H9 (cell line): ENCODE data around the gene SUN1. TPM values are rescaled to one million over a fixed set of nuclear protein-coding genes. Genes with fewer than 3 reads are reported as not detected.

Experiments
- DNase-seq: peaks from one replicate; pipeline ENCODE4 v3.0.0-alpha.2; 2017
- H2AFZ ChIP-seq: one replicate; pipeline ENCODE4 v1.6.1; 2013; ENCODE audit warnings: mild to moderate bottlenecking, low read length, control low read depth, moderate library complexity
- H2AK5ac ChIP-seq: 2 replicates; pipeline ENCODE4 v1.6.1; 2013; ENCODE audit warnings: low read length, control low read depth, mixed read lengths; ENCODE audit not compliant: insufficient read length
- H2BK120ac ChIP-seq: one replicate; pipeline ENCODE4 v1.6.1; 2013; ENCODE audit warnings: low read depth, mild to moderate bottlenecking, low read length, control low read depth, inconsistent platforms; ENCODE audit not compliant: poor library complexity, severe bottlenecking
- H2BK12ac ChIP-seq: 2 replicates; pipeline ENCODE4 v1.6.1; 2013; ENCODE audit warnings: low read length, control low read depth, mixed read lengths, low read depth; ENCODE audit not compliant: insufficient read length
- H2BK15ac ChIP-seq: 2 replicates; pipeline ENCODE4 v1.6.1; 2013; ENCODE audit warnings: low read depth, low read length, control low read depth
- H2BK20ac ChIP-seq: one replicate; pipeline ENCODE4 v1.6.1; 2013; ENCODE audit warnings: low read depth, mild to moderate bottlenecking, low read length, control low read depth, inconsistent platforms; ENCODE audit not compliant: poor library complexity, severe bottlenecking
- H2BK5ac ChIP-seq: 2 replicates; pipeline ENCODE4 v1.6.1; 2013; ENCODE audit warnings: low read length, control low read depth, mixed read lengths; ENCODE audit not compliant: insufficient read length
- H3K14ac ChIP-seq: 2 replicates; pipeline ENCODE4 v1.6.1; 2013; ENCODE audit warnings: low read length, control low read depth; ENCODE audit not compliant: insufficient read depth
- H3K18ac ChIP-seq: 2 replicates; pipeline ENCODE4 v1.6.1; 2013; ENCODE audit warnings: low read depth, mild to moderate bottlenecking, mixed read lengths, low read length, control low read depth; ENCODE audit not compliant: insufficient read length
- H3K23ac ChIP-seq: 2 replicates; pipeline ENCODE4 v1.6.1; 2013; ENCODE audit warnings: low read length, control low read depth, mixed read lengths, low read depth; ENCODE audit not compliant: insufficient read length
- H3K23me2 ChIP-seq: 2 replicates; pipeline ENCODE4 v1.6.1; 2013; ENCODE audit warnings: low read depth, mild to moderate bottlenecking, mixed read lengths, low read length, control low read depth; ENCODE audit not compliant: insufficient read length, poor library complexity, severe bottlenecking
- H3K27ac ChIP-seq: 2 replicates; pipeline ENCODE4 v1.5.1; 2013; ENCODE audit warnings: low read length, control low read depth, mixed read lengths, low read depth; ENCODE audit not compliant: insufficient read length
- H3K27me3 ChIP-seq: 2 replicates; pipeline ENCODE4 v1.6.1; 2013; ENCODE audit warnings: low read length, control low read depth, inconsistent platforms; ENCODE audit not compliant: insufficient read depth
- H3K4ac ChIP-seq: 2 replicates; pipeline ENCODE4 v1.6.1; 2013; ENCODE audit warnings: low read depth, mild to moderate bottlenecking, control low read depth, inconsistent platforms, low read length, moderate library complexity
- H3K4me1 ChIP-seq: 2 replicates; pipeline ENCODE4 v1.6.1; 2013; ENCODE audit warnings: low read length, control low read depth, inconsistent platforms; ENCODE audit not compliant: insufficient read depth
- H3K4me2 ChIP-seq: 2 replicates; pipeline ENCODE4 v1.6.1; 2013; ENCODE audit warnings: low read length, control low read depth, mixed read lengths; ENCODE audit not compliant: insufficient read length, insufficient read depth
- H3K56ac ChIP-seq: 2 replicates; pipeline ENCODE4 v1.6.1; 2013; ENCODE audit warnings: low read depth, mild to moderate bottlenecking, mixed read lengths, low read length, control low read depth; ENCODE audit not compliant: insufficient read length
- H3K79me1 ChIP-seq: 2 replicates; pipeline ENCODE4 v1.6.1; 2013; ENCODE audit warnings: low read depth, mild to moderate bottlenecking, moderate library complexity, low read length, control low read depth, inconsistent platforms; ENCODE audit not compliant: insufficient read depth, poor library complexity, severe bottlenecking
- H3K79me2 ChIP-seq: 2 replicates; pipeline ENCODE4 v1.6.1; 2013; ENCODE audit warnings: low read length, control low read depth, inconsistent platforms; ENCODE audit not compliant: insufficient read depth
- H3K9ac ChIP-seq: 2 replicates; pipeline ENCODE4 v1.6.1; 2013; ENCODE audit warnings: low read length, control low read depth, mixed read lengths; ENCODE audit not compliant: insufficient read length; ENCODE audit errors: extremely low read depth
- H3K9me3 ChIP-seq: one replicate; pipeline ENCODE4 v1.6.1; 2013; ENCODE audit warnings: low read depth, low read length, inconsistent platforms; ENCODE audit not compliant: control insufficient read depth
- H3T11ph ChIP-seq: one replicate; pipeline ENCODE4 v1.6.1; 2013; ENCODE audit warnings: mild to moderate bottlenecking, low read length, control low read depth, inconsistent platforms
- H4K20me1 ChIP-seq: one replicate; pipeline ENCODE4 v1.6.1; 2013; ENCODE audit not compliant: control insufficient read depth, insufficient read length, insufficient read depth
- H4K5ac ChIP-seq: 2 replicates; pipeline ENCODE4 v1.6.1; 2013; ENCODE audit warnings: low read depth, mild to moderate bottlenecking, mixed read lengths, low read length, control low read depth; ENCODE audit not compliant: insufficient read length
- H4K8ac ChIP-seq: replicated peaks from 2 replicates; pipeline ENCODE4 v1.6.1; 2013; ENCODE audit warnings: low read length, control low read depth, mixed read lengths, low read depth; ENCODE audit not compliant: insufficient read length
- H4K91ac ChIP-seq: 2 replicates; pipeline ENCODE4 v1.6.1; 2013; ENCODE audit warnings: low read depth, mild to moderate bottlenecking, moderate library complexity, mixed read lengths, low read length, control low read depth; ENCODE audit not compliant: insufficient read length
- H3K27ac Mint-ChIP-seq, 3 experiments: 2 replicates in 2 of 3; 3 replicates in 1 of 3; pipeline ENCODE4 v1.8.0; 2020 to 2021; ENCODE audit warnings: mixed read lengths in 3 of 3, mild to moderate bottlenecking in 1 of 3, moderate library complexity in 1 of 3
- H3K27me3 Mint-ChIP-seq: 2 replicates; pipeline ENCODE4 v1.8.0; 2021; ENCODE audit warnings: low read depth, mild to moderate bottlenecking, moderate library complexity, mixed read lengths
- H3K36me3 Mint-ChIP-seq, 3 experiments: 2 replicates in 2 of 3; 3 replicates in 1 of 3; pipeline ENCODE4 v1.8.0; 2020 to 2021; ENCODE audit warnings: low read depth in 3 of 3, mixed read lengths in 3 of 3; ENCODE audit not compliant: insufficient read depth in 1 of 3
- H3K4me1 Mint-ChIP-seq, 2 experiments: 2 replicates each; pipeline ENCODE4 v1.8.0; 2020; ENCODE audit warnings: mixed read lengths in 2 of 2
- H3K4me3 Mint-ChIP-seq, 2 experiments: 2 replicates in 1 of 2; 3 replicates in 1 of 2; pipeline ENCODE4 v1.8.0; 2020 to 2021; ENCODE audit warnings: mild to moderate bottlenecking in 2 of 2, mixed read lengths in 2 of 2, moderate library complexity in 1 of 2
- H3K9me3 Mint-ChIP-seq, 2 experiments: 2 replicates in 1 of 2; 3 replicates in 1 of 2; pipeline ENCODE4 v1.8.0; 2020; ENCODE audit warnings: mild to moderate bottlenecking in 2 of 2, mixed read lengths in 2 of 2, moderate library complexity in 1 of 2
- WGBS: extraction: QIAGEN DNeasy Blood & Tissue Kit; methylation state at CpG from one replicate; pipeline ENCODE4 v1.1.7; 2013; ENCODE audit warnings: missing lambda C conversion rate, low lambda C conversion rate, mixed read lengths; ENCODE audit not compliant: insufficient read length; ENCODE audit errors: extremely low coverage; 5-methylcytosine and 5-hydroxymethylcytosine counted together
- total RNA-seq: library from RNA; stranded (reverse); gene quantifications from 2 replicates; pipeline ENCODE4 v1.2.1, GENCODE V29; 2021
- TF ChIP-seq, protein P1 (sequence below): fragments of 200-600 bp; sonication (generic); conservative IDR thresholded peaks from 3 replicates; pipeline ENCODE4 v1.8.0; 2021; ENCODE audit warnings: antibody characterized with exemption, mild to moderate bottlenecking

SUN1 gene
- total RNA-seq, 1 experiment from 2014 or later, result 118 TPM

DNA sequence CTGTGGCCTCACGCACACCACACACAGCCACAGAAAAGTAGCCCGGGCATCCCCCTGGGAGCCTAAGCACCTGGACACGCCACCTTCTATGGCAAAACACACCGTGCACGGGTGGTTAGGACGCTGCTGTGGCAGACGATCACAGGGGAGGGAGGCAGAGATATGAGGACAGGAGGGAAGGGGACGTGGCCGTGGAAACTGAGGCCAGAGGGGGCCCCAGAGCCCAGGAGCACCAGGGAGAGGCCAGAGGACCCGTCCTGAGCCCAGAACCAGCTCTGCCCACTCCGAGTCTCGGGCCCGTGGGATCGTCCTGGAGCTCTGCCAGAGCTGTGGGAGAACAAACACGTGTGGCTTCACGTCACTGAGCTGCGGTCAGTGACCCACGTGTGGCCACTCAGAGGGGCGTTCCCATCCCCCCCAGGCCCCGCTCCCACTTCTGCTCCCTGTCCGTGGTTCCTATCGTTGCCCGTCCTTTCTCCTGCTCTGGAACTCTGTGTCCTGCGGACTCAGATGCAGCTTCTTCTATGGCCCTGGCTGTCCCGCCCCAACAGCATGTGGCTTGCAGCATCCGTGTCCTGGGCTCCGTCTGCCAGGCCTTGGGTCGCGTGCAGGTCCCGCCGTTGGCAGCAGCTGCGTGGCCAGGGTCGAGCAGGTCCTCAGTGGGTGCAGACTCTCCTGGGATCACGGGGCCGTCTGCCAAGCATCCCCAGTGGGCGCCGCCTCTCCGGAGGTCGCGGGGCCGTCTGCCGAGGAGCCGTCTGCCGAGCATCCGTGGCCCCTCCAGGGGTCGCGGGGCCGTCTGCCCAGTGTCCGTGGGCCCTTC, 75.1 kb downstream of the SUN1 start:
- Mint-ChIP-seq H3K36me3 (no peaks in the 10 kb centered on the region), H3K27ac (no peak overlapping the region), H3K9me3 (no peaks in the 10 kb centered on the region; a peak in 1 of 5 replicates), H3K4me3 (no peak overlapping the region), H3K27me3 (peaks cover 31% of the 10 kb centered on the region), H3K4me1 (0 out of 4 replicates have a peak, but pooled peaks cover 0 to 5% of the 10 kb centered on the region in 2 experiments)
- Histone ChIP-seq H3K4me1 (no peaks in the 10 kb centered on the region; the same call in 1 of the 2 replicates), H3K27me3 (no peaks in the 10 kb centered on the region; the same call in 1 of the 2 replicates), H3K18ac (no peak overlapping the region), H2BK20ac (no peak overlapping the region), H4K20me1 (no peaks in the 10 kb centered on the region), H3K56ac (no peak overlapping the region), H3K23ac (no peak overlapping the region), H4K91ac (no peak overlapping the region), H2BK120ac (no peak overlapping the region), H2BK15ac (no peak overlapping the region), H3T11ph (no peak overlapping the region), H3K14ac (no peak overlapping the region), H2AFZ (no peak overlapping the region), H2BK5ac (no peak overlapping the region), H4K8ac (no peak overlapping the region), H3K9ac (no peak overlapping the region), H3K79me2 (no peaks in the 10 kb centered on the region), H4K5ac (no peak overlapping the region), H3K9me3 (no peaks in the 10 kb centered on the region), H3K4ac (no peak overlapping the region), H3K27ac (no peak overlapping the region), H3K79me1 (no peaks in the 10 kb centered on the region), H3K23me2 (peaks cover 3% of the 10 kb centered on the region), H2AK5ac (no peak overlapping the region), H2BK12ac (no peak overlapping the region), H3K4me2 (no peak overlapping the region)
- no CpG with 5 or more reads among the region's 49 CpGs for WGBS
- no peak for DNase-seq
- TF ChIP-seq, protein P1, sequence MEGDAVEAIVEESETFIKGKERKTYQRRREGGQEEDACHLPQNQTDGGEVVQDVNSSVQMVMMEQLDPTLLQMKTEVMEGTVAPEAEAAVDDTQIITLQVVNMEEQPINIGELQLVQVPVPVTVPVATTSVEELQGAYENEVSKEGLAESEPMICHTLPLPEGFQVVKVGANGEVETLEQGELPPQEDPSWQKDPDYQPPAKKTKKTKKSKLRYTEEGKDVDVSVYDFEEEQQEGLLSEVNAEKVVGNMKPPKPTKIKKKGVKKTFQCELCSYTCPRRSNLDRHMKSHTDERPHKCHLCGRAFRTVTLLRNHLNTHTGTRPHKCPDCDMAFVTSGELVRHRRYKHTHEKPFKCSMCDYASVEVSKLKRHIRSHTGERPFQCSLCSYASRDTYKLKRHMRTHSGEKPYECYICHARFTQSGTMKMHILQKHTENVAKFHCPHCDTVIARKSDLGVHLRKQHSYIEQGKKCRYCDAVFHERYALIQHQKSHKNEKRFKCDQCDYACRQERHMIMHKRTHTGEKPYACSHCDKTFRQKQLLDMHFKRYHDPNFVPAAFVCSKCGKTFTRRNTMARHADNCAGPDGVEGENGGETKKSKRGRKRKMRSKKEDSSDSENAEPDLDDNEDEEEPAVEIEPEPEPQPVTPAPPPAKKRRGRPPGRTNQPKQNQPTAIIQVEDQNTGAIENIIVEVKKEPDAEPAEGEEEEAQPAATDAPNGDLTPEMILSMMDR, result no peak
